HepG2 (cell line): Measurements from ENCODE around the gene NAMPT. TPM values are rescaled to one million over a fixed set of nuclear protein-coding genes. Genes with fewer than 3 reads are reported as not detected.
"Not testable (repeated sequence)": the region's sequence is repeated elsewhere in the genome, so short reads cannot be mapped to it uniquely, and the experiment has no call there.

Experiments used
- ATAC-seq: fragments of 200-7000 bp; cut with Tn5 transposase; 3 replicates; pipeline ENCODE4 v1.9.1; 2020; ENCODE audit warnings: mild to moderate bottlenecking, moderate library complexity
- BruUV-seq: library from RNA; stranded (reverse); fragments of 400-500 nt; replicated peaks from 2 replicates; lab custom pipeline; 2021; lab: Mats Ljungman, UMichigan
- CTCF ChIA-PET: fragments of 300-600 bp; formaldehyde crosslinking; extraction: SDS; loops from one replicate; lab custom pipeline; 2021; ENCODE audit warnings: low total read pairs, inconsistent platforms, low intra/inter-chr PET ratio; lab: Yijun Ruan, JAX
- POLR2A ChIA-PET: fragments of 350-600 bp; sonication (Branson Sonifier 250); formaldehyde crosslinking; loops from one replicate; lab custom pipeline; 2020; ENCODE audit warnings: antibody characterized with exemption, inconsistent platforms; lab: Yijun Ruan, JAX
- DNase-seq: peaks from one replicate; pipeline ENCODE4 v3.0.0-alpha.2; 2015; ENCODE audit warnings: low spot score
- FAIRE-seq: peaks from 3 replicates; lab custom pipeline; 2011; peaks lifted over from hg19 to GRCh38; lab: Jason Lieb, UNC
- H2AFZ ChIP-seq: one replicate; pipeline ENCODE4 v1.6.1; 2011; ENCODE audit warnings: low read length, inconsistent platforms
- H3K27ac ChIP-seq: fragments of 300-600 bp; 3 replicates; pipeline ENCODE4 v1.8.0; 2011; ENCODE audit warnings: mixed run types, mild to moderate bottlenecking, mixed read lengths, low read length, inconsistent platforms; ENCODE audit not compliant: insufficient read depth; ENCODE audit errors: extremely low read length
- H3K27me3 ChIP-seq, 2 experiments: fragments of 200-600 bp in 1 of 2; 2 replicates in 1 of 2; 3 replicates in 1 of 2; pipeline versions ENCODE4 v1.6.0 to v1.8.0; 2011; ENCODE audit warnings: low read length in 2 of 2, mild to moderate bottlenecking in 2 of 2, moderate library complexity in 2 of 2, inconsistent platforms in 1 of 2; ENCODE audit not compliant: insufficient read depth in 2 of 2, control insufficient read depth in 1 of 2
- H3K36me3 ChIP-seq, 2 experiments: fragments of 200-600 bp in 1 of 2; replicated peaks in 1 of 2; 2 replicates in 1 of 2; 3 replicates in 1 of 2; pipeline versions ENCODE4 v1.5.1 to v1.8.0; 2011; ENCODE audit warnings: low read length in 2 of 2, inconsistent platforms in 1 of 2; ENCODE audit not compliant: insufficient read depth in 2 of 2, control insufficient read depth in 1 of 2
- H3K4me1 ChIP-seq: 2 replicates; pipeline ENCODE4 v1.5.1; 2012; ENCODE audit warnings: low read length, inconsistent platforms; ENCODE audit not compliant: insufficient read depth
- H3K4me2 ChIP-seq: 2 replicates; pipeline ENCODE4 v1.6.0; 2011; ENCODE audit warnings: low read depth, low read length, inconsistent platforms
- H3K4me3 ChIP-seq, 3 experiments: fragments of 200-600 bp in 1 of 3; sonication (generic), shearing (Covaris generic) in 1 of 3; replicated peaks in 1 of 3; 2 replicates each; pipeline ENCODE4 v1.5.1; 2011 to 2016; ENCODE audit warnings: low read length in 3 of 3, inconsistent platforms in 2 of 3, low read depth in 2 of 3, mild to moderate bottlenecking in 2 of 3, control low read depth in 1 of 3, mixed read lengths in 1 of 3; ENCODE audit not compliant: insufficient read depth in 1 of 3
- H3K79me2 ChIP-seq: one replicate; pipeline ENCODE4 v1.6.1; 2011; ENCODE audit warnings: low read length, inconsistent platforms; ENCODE audit not compliant: insufficient read depth
- H3K9ac ChIP-seq: 2 replicates; pipeline ENCODE4 v1.6.0; 2011; ENCODE audit warnings: mild to moderate bottlenecking, low read depth, low read length, inconsistent platforms; ENCODE audit not compliant: insufficient read depth
- H3K9me3 ChIP-seq: 2 replicates; pipeline ENCODE4 v1.5.1; 2012; ENCODE audit warnings: mild to moderate bottlenecking, low read length
- H4K20me1 ChIP-seq: 2 replicates; pipeline ENCODE4 v1.6.0; 2011; ENCODE audit warnings: inconsistent platforms, mild to moderate bottlenecking, low read length, moderate library complexity; ENCODE audit not compliant: insufficient read depth
- MED8 ChIP-seq: sonication (generic); formaldehyde crosslinking; IDR thresholded peaks from 2 replicates; pipeline ENCODE4 v1.8.1; 2023; ENCODE audit warnings: mild to moderate bottlenecking, missing genetic modification reagents; ENCODE audit not compliant: insufficient replicate concordance
- MTF1 ChIP-seq: sonication (generic); formaldehyde crosslinking; IDR thresholded peaks from 2 replicates; pipeline ENCODE4 v1.5.0; 2020; ENCODE audit warnings: missing genetic modification reagents
- ZFP91 ChIP-seq: sonication (generic); formaldehyde crosslinking; IDR thresholded peaks from 2 replicates; pipeline ENCODE4 v1.9.0; 2022; ENCODE audit warnings: missing genetic modification reagents, mild to moderate bottlenecking, borderline replicate concordance
- ZNF772 ChIP-seq: sonication (generic); formaldehyde crosslinking; IDR thresholded peaks from 2 replicates; pipeline ENCODE4 v1.5.0; 2020; ENCODE audit warnings: mild to moderate bottlenecking, missing genetic modification reagents
- ZNF816 ChIP-seq: sonication (generic); formaldehyde crosslinking; IDR thresholded peaks from 2 replicates; pipeline ENCODE4 v1.8.0; 2022; ENCODE audit warnings: missing genetic modification reagents, mild to moderate bottlenecking, borderline replicate concordance
- WGBS: methylation state at CpG from one replicate; pipeline ENCODE4 v1.1.6; 2017; ENCODE audit warnings: low lambda C conversion rate; 5-methylcytosine and 5-hydroxymethylcytosine counted together
- in situ Hi-C: cut with HindIII; loops from 2 replicates; pipeline ENCODE4 v1.10.0; 2017; ENCODE audit warnings: low pct_unique_long_range_greater_than_20kb; ENCODE audit not compliant: extremely low pct_ligation_motif_present
- intact Hi-C: fragments of 100-400 bp; cut with micrococcal nuclease; formaldehyde crosslinking; loops from one replicate; pipeline ENCODE4 v1.10.0; 2022; ENCODE audit not compliant: unreplicated experiment
- polyA plus RNA-seq, 8 experiments: library from polyadenylated mRNA; depleted of rRNA in 3 of 8; stranded (reverse) in 7 of 8; unstranded in 1 of 8; fragments of >200 nt; fragmentation: Illumina TruSeq in 4 of 8; extraction: Trizol in 4 of 8; gene quantifications; 2 replicates each; pipeline versions ENCODE4 v1.2.1 to v1.2.3, GENCODE V29; 2011 to 2016; ENCODE audit warnings: low read depth in 4 of 8, missing spikeins in 1 of 8, mixed read lengths in 1 of 8; ENCODE audit not compliant: insufficient read depth in 1 of 8
- total RNA-seq, 5 experiments: library from RNA; depleted of rRNA; stranded (reverse); fragments of >200 nt; fragmentation: Illumina TruSeq; extraction: Trizol; gene quantifications; 2 replicates each; pipeline ENCODE4 v1.2.3, GENCODE V29; 2016; ENCODE audit warnings: low read depth in 1 of 5

Gene NAMPT
- total and polyA plus RNA-seq, 2 of the 13 experiments (the other 11 are each of a cell fraction or from before 2014, with no cell fraction given), result 15.8 to 67.7 TPM

- TF ChIP-seq MED8 (CRISPR knock-in tag) (no peak), MTF1 (CRISPR knock-in tag) (no peak), ZNF772 (CRISPR knock-in tag) (no peak), ZFP91 (CRISPR knock-in tag) (no peak), ZNF816 (no peak)
Measured at GRCh38 chr7:106304568-106304967, 19.8 kb upstream of the NAMPT start (continued).

- H3K27ac ChIP-seq, DNase-seq, H3K4me1 ChIP-seq, H2AFZ ChIP-seq, BruUV-seq, H3K79me2 ChIP-seq, POLR2A ChIA-PET, H3K36me3 ChIP-seq, H4K20me1 ChIP-seq, H3K4me3 ChIP-seq, in situ Hi-C loops, FAIRE-seq, CTCF ChIA-PET, H3K9ac ChIP-seq, ATAC-seq, H3K27me3 ChIP-seq, H3K9me3 ChIP-seq, H3K4me2 ChIP-seq, intact Hi-C loops: not testable (repeated sequence)
- 28% methylated on average over 2 of the region's 4 CpGs for WGBS
Measured at GRCh38 chr7:106298631-106299030, 13.8 kb upstream of the NAMPT start.

GRCh38 chr7:106298155-106298554 lies 13.4 kb upstream of the NAMPT start:
- CTCF ChIA-PET, H2AFZ ChIP-seq, H3K27ac ChIP-seq, H3K36me3 ChIP-seq, DNase-seq, H3K9me3 ChIP-seq, BruUV-seq, H4K20me1 ChIP-seq, in situ Hi-C loops, H3K27me3 ChIP-seq, POLR2A ChIA-PET, H3K79me2 ChIP-seq, intact Hi-C loops, FAIRE-seq, H3K9ac ChIP-seq, H3K4me1 ChIP-seq, ATAC-seq, H3K4me2 ChIP-seq, H3K4me3 ChIP-seq: not testable (repeated sequence)
- WGBS, result 27% methylated on average over 1 of the region's 4 CpGs
